HG03439 (cell line): ENCODE results near the gene ANGPTL7.

Source experiments
- ATAC-seq: cut with Tn5 transposase; IDR thresholded peaks from one replicate; pipeline ENCODE4 v1.9.1; 2021; ENCODE audit warnings: mild to moderate bottlenecking, moderate library complexity; ENCODE audit not compliant: unreplicated experiment

Gene ANGPTL7

GRCh38 chr1:11198851-11199594 is 9.9 kb downstream of the ANGPTL7 start:
- no peak for ATAC-seq

GRCh38 chr1:11204396-11205190 is 15.4 kb downstream of the ANGPTL7 start:
- ATAC-seq, result no peak

GRCh38 chr1:11207898-11208611 is 18.9 kb downstream of the ANGPTL7 start:
- ATAC-seq, result no peak

- no peak for ATAC-seq
These were observed 22.3 kb downstream of the ANGPTL7 start for GRCh38 chr1:11211461-11211860.

GRCh38 chr1:11211925-11212587 is 22.9 kb downstream of the ANGPTL7 start:
- ATAC-seq, result no peak

- no peak for ATAC-seq
These were observed 25.7 kb downstream of the ANGPTL7 start for GRCh38 chr1:11214698-11215380.

- no peak for ATAC-seq
These were observed 26.3 kb downstream of the ANGPTL7 start for GRCh38 chr1:11215381-11216005.

GRCh38 chr1:11216074-11216473 is 26.9 kb downstream of the ANGPTL7 start:
- no peak for ATAC-seq

GRCh38 chr1:11227106-11228077 is 38.2 kb downstream of the ANGPTL7 start:
- ATAC-seq, result peak; percentile 74

GRCh38 chr1:11229203-11229602 is 40.0 kb downstream of the ANGPTL7 start:
- ATAC-seq, result no peak

GRCh38 chr1:11233208-11233607 is 44.1 kb downstream of the ANGPTL7 start:
- ATAC-seq, result no peak

- no peak for ATAC-seq
These were observed 48.2 kb downstream of the ANGPTL7 start for GRCh38 chr1:11237356-11237755.

GRCh38 chr1:11238311-11238710 is 49.2 kb downstream of the ANGPTL7 start:
- ATAC-seq, result no peak

- ATAC-seq, result no peak
These were observed 56.1 kb downstream of the ANGPTL7 start for GRCh38 chr1:11245248-11245647.
